Muscle layer of duodenum (tissue), 2 donors: ENCODE measurements around the gene ERG28.

ENCODE experiments used
- H3K27ac ChIP-seq: one replicate; pipeline ENCODE4 v1.7.0; 2013; ENCODE audit warnings: mild to moderate bottlenecking, low read length
- H3K27me3 ChIP-seq: one replicate; pipeline ENCODE4 v1.7.0; 2013; ENCODE audit warnings: low read depth, mild to moderate bottlenecking, control low read depth, low read length
- H3K36me3 ChIP-seq, 2 donors: one replicate each; pipeline ENCODE4 v1.7.0; 2013; ENCODE audit warnings: low read length in 2 of 2, control low read depth in 1 of 2, mild to moderate bottlenecking in 1 of 2; ENCODE audit not compliant: insufficient read depth in 2 of 2, control insufficient read depth in 1 of 2
- H3K4me1 ChIP-seq, 2 donors: one replicate each; pipeline ENCODE4 v1.7.0; 2013; ENCODE audit warnings: low read length in 2 of 2, mild to moderate bottlenecking in 2 of 2, control low read depth in 1 of 2, moderate library complexity in 1 of 2; ENCODE audit not compliant: insufficient read depth in 2 of 2, control insufficient read depth in 1 of 2
- H3K4me3 ChIP-seq, 2 donors: one replicate each; pipeline ENCODE4 v1.7.0; 2013; ENCODE audit warnings: low read length in 2 of 2, low read depth in 1 of 2, mild to moderate bottlenecking in 1 of 2
- H3K9me3 ChIP-seq, 2 donors: one replicate each; pipeline ENCODE4 v1.7.0; 2013; ENCODE audit warnings: low read length in 2 of 2, control low read depth in 1 of 2, mild to moderate bottlenecking in 1 of 2; ENCODE audit not compliant: control insufficient read depth in 1 of 2
- donor health status: healthy.

The ERG28 gene

GRCh38 chr14:75615200-75615599 is 45.5 kb downstream of the ERG28 start:
- H3K9me3 ChIP-seq: no peaks in the 10 kb centered on the region
- no peaks in the 10 kb centered on the region for H3K36me3 ChIP-seq
- no peak overlapping the region for H3K27ac ChIP-seq
- H3K4me3 ChIP-seq: no peak overlapping the region
- H3K27me3 ChIP-seq: no peaks in the 10 kb centered on the region
- H3K4me1 ChIP-seq: peaks cover 0 to 7% of the 10 kb centered on the region in 2 donors

GRCh38 chr14:75614179-75614578 is 46.5 kb downstream of the ERG28 start:
- H3K27ac ChIP-seq: no peak overlapping the region
- H3K36me3 ChIP-seq: no peaks in the 10 kb centered on the region
- no peak overlapping the region for H3K4me3 ChIP-seq
- peaks cover 5 to 7% of the 10 kb centered on the region in 2 donors for H3K4me1 ChIP-seq
- H3K27me3 ChIP-seq: no peaks in the 10 kb centered on the region
- H3K9me3 ChIP-seq: no peaks in the 10 kb centered on the region

- H3K36me3 ChIP-seq: no peaks in the 10 kb centered on the region
- H3K9me3 ChIP-seq: no peaks in the 10 kb centered on the region
- H3K27me3 ChIP-seq: no peaks in the 10 kb centered on the region
- H3K27ac ChIP-seq: no peak overlapping the region
- H3K4me3 ChIP-seq: no peak overlapping the region
- H3K4me1 ChIP-seq: peaks cover 5 to 7% of the 10 kb centered on the region in 2 donors
Measured at GRCh38 chr14:75612157-75612556, 48.5 kb downstream of the ERG28 start.

- Histone ChIP-seq H3K4me1 (peaks cover 5 to 7% of the 10 kb centered on the region in 2 donors), H3K9me3 (no peaks in the 10 kb centered on the region), H3K4me3 (no peak overlapping the region), H3K36me3 (no peaks in the 10 kb centered on the region), H3K27ac (no peak overlapping the region), H3K27me3 (no peaks in the 10 kb centered on the region)
Measured at GRCh38 chr14:75610834-75611233, 49.8 kb downstream of the ERG28 start.

GRCh38 chr14:75609606-75610475 is 50.8 kb downstream of the ERG28 start:
- H3K27ac ChIP-seq: peak overlapping the region; percentile 4
- no peaks in the 10 kb centered on the region for H3K9me3 ChIP-seq
- H3K27me3 ChIP-seq: no peaks in the 10 kb centered on the region
- no peak overlapping the region for H3K4me3 ChIP-seq
- peaks cover 5 to 7% of the 10 kb centered on the region in 2 donors for H3K4me1 ChIP-seq
- no peaks in the 10 kb centered on the region for H3K36me3 ChIP-seq

- H3K27me3 ChIP-seq: no peaks in the 10 kb centered on the region
- peaks cover 5 to 7% of the 10 kb centered on the region in 2 donors for H3K4me1 ChIP-seq
- H3K27ac ChIP-seq: no peak overlapping the region
- no peaks in the 10 kb centered on the region for H3K9me3 ChIP-seq
- no peaks in the 10 kb centered on the region for H3K36me3 ChIP-seq
- no peak overlapping the region for H3K4me3 ChIP-seq
Measured at GRCh38 chr14:75609116-75609515, 51.6 kb downstream of the ERG28 start.

GRCh38 chr14:75607842-75608640 is 52.6 kb downstream of the ERG28 start:
- Histone ChIP-seq H3K36me3 (no peaks in the 10 kb centered on the region), H3K4me3 (no peak overlapping the region), H3K27me3 (no peaks in the 10 kb centered on the region), H3K9me3 (no peaks in the 10 kb centered on the region), H3K27ac (no peak overlapping the region), H3K4me1 (peaks cover 5 to 7% of the 10 kb centered on the region in 2 donors)

- Histone ChIP-seq H3K27me3 (no peaks in the 10 kb centered on the region), H3K27ac (no peak overlapping the region), H3K9me3 (no peaks in the 10 kb centered on the region), H3K36me3 (no peaks in the 10 kb centered on the region), H3K4me3 (no peak overlapping the region), H3K4me1 (peaks cover 7 to 10% of the 10 kb centered on the region in 2 donors)
Measured at GRCh38 chr14:75607044-75607443, 53.6 kb downstream of the ERG28 start.

GRCh38 chr14:75605916-75606315 is 54.8 kb downstream of the ERG28 start:
- H3K9me3 ChIP-seq: no peaks in the 10 kb centered on the region
- no peaks in the 10 kb centered on the region for H3K36me3 ChIP-seq
- H3K4me3 ChIP-seq: no peak overlapping the region
- no peak overlapping the region for H3K27ac ChIP-seq
- no peaks in the 10 kb centered on the region for H3K27me3 ChIP-seq
- peaks cover 7 to 10% of the 10 kb centered on the region in 2 donors for H3K4me1 ChIP-seq

- Histone ChIP-seq H3K27ac (no peak overlapping the region), H3K4me3 (no peak overlapping the region), H3K27me3 (no peaks in the 10 kb centered on the region), H3K36me3 (no peaks in the 10 kb centered on the region), H3K9me3 (no peaks in the 10 kb centered on the region), H3K4me1 (peaks cover under 1 to 10% of the 10 kb centered on the region in 2 donors)
Measured at GRCh38 chr14:75604979-75605851, 55.5 kb downstream of the ERG28 start.

GRCh38 chr14:75602503-75602902 is 58.2 kb downstream of the ERG28 start:
- Histone ChIP-seq H3K9me3 (no peaks in the 10 kb centered on the region), H3K27me3 (no peaks in the 10 kb centered on the region), H3K27ac (no peak overlapping the region), H3K36me3 (no peaks in the 10 kb centered on the region), H3K4me1 (peaks cover 0 to 5% of the 10 kb centered on the region in 2 donors), H3K4me3 (no peak overlapping the region)
